HepG2 (cell line): Measurements from ENCODE around the gene PHAX. TPM values are rescaled to one million over a fixed set of nuclear protein-coding genes. Genes with fewer than 3 reads are reported as not detected.
A peak's percentile ranks its signal among the peaks of the same experiment; 100 is the strongest.

Experiments
- ATAC-seq: fragments of 200-7000 bp; cut with Tn5 transposase; 3 replicates; pipeline ENCODE4 v1.9.1; 2020; ENCODE audit warnings: mild to moderate bottlenecking, moderate library complexity
- Bru-seq: library from RNA; stranded (reverse); fragments of 400-500 nt; gene quantifications from one replicate; lab custom pipeline; 2021; lab: Mats Ljungman, UMichigan
- BruChase-seq, 2 experiments: library from RNA; stranded (reverse); fragments of 400-500 nt; gene quantifications; one replicate each; lab custom pipeline; 2021; lab: Mats Ljungman, UMichigan
- BruUV-seq: library from RNA; stranded (reverse); fragments of 400-500 nt; replicated peaks from 2 replicates; lab custom pipeline; 2021; lab: Mats Ljungman, UMichigan
- CTCF ChIA-PET: fragments of 300-600 bp; formaldehyde crosslinking; extraction: SDS; loops from one replicate; lab custom pipeline; 2021; ENCODE audit warnings: low total read pairs, inconsistent platforms, low intra/inter-chr PET ratio; lab: Yijun Ruan, JAX
- POLR2A ChIA-PET: fragments of 350-600 bp; sonication (Branson Sonifier 250); formaldehyde crosslinking; loops from one replicate; lab custom pipeline; 2020; ENCODE audit warnings: antibody characterized with exemption, inconsistent platforms; lab: Yijun Ruan, JAX
- DNase-seq: peaks from one replicate; pipeline ENCODE4 v3.0.0-alpha.2; 2015; ENCODE audit warnings: low spot score
- FAIRE-seq: peaks from 3 replicates; lab custom pipeline; 2011; peaks lifted over from hg19 to GRCh38; lab: Jason Lieb, UNC
- H2AFZ ChIP-seq: one replicate; pipeline ENCODE4 v1.6.1; 2011; ENCODE audit warnings: low read length, inconsistent platforms
- H3K27ac ChIP-seq: fragments of 300-600 bp; 3 replicates; pipeline ENCODE4 v1.8.0; 2011; ENCODE audit warnings: mixed run types, mild to moderate bottlenecking, mixed read lengths, low read length, inconsistent platforms; ENCODE audit not compliant: insufficient read depth; ENCODE audit errors: extremely low read length
- H3K27me3 ChIP-seq, 2 experiments: fragments of 200-600 bp in 1 of 2; 2 replicates in 1 of 2; 3 replicates in 1 of 2; pipeline versions ENCODE4 v1.6.0 to v1.8.0; 2011; ENCODE audit warnings: low read length in 2 of 2, mild to moderate bottlenecking in 2 of 2, moderate library complexity in 2 of 2, inconsistent platforms in 1 of 2; ENCODE audit not compliant: insufficient read depth in 2 of 2, control insufficient read depth in 1 of 2
- H3K36me3 ChIP-seq, 2 experiments: fragments of 200-600 bp in 1 of 2; replicated peaks in 1 of 2; 2 replicates in 1 of 2; 3 replicates in 1 of 2; pipeline versions ENCODE4 v1.5.1 to v1.8.0; 2011; ENCODE audit warnings: low read length in 2 of 2, inconsistent platforms in 1 of 2; ENCODE audit not compliant: insufficient read depth in 2 of 2, control insufficient read depth in 1 of 2
- H3K4me1 ChIP-seq: 2 replicates; pipeline ENCODE4 v1.5.1; 2012; ENCODE audit warnings: low read length, inconsistent platforms; ENCODE audit not compliant: insufficient read depth
- H3K4me2 ChIP-seq: 2 replicates; pipeline ENCODE4 v1.6.0; 2011; ENCODE audit warnings: low read depth, low read length, inconsistent platforms
- H3K4me3 ChIP-seq, 3 experiments: fragments of 200-600 bp in 1 of 3; sonication (generic), shearing (Covaris generic) in 1 of 3; replicated peaks in 1 of 3; 2 replicates each; pipeline ENCODE4 v1.5.1; 2011 to 2016; ENCODE audit warnings: low read length in 3 of 3, inconsistent platforms in 2 of 3, low read depth in 2 of 3, mild to moderate bottlenecking in 2 of 3, control low read depth in 1 of 3, mixed read lengths in 1 of 3; ENCODE audit not compliant: insufficient read depth in 1 of 3
- H3K79me2 ChIP-seq: one replicate; pipeline ENCODE4 v1.6.1; 2011; ENCODE audit warnings: low read length, inconsistent platforms; ENCODE audit not compliant: insufficient read depth
- H3K9ac ChIP-seq: 2 replicates; pipeline ENCODE4 v1.6.0; 2011; ENCODE audit warnings: mild to moderate bottlenecking, low read depth, low read length, inconsistent platforms; ENCODE audit not compliant: insufficient read depth
- H3K9me3 ChIP-seq: 2 replicates; pipeline ENCODE4 v1.5.1; 2012; ENCODE audit warnings: mild to moderate bottlenecking, low read length
- H4K20me1 ChIP-seq: 2 replicates; pipeline ENCODE4 v1.6.0; 2011; ENCODE audit warnings: inconsistent platforms, mild to moderate bottlenecking, low read length, moderate library complexity; ENCODE audit not compliant: insufficient read depth
- BRD4 ChIP-seq: sonication (generic); formaldehyde crosslinking; IDR thresholded peaks from 2 replicates; pipeline ENCODE4 v1.4.0; 2020; ENCODE audit warnings: missing genetic modification reagents
- SRSF9 ChIP-seq: fragments of 200-400 bp; formaldehyde crosslinking; IDR thresholded peaks from 2 replicates; pipeline ENCODE4 v1.6.1; 2018; ENCODE audit warnings: borderline replicate concordance, mild to moderate bottlenecking, low read depth, low read length; ENCODE audit not compliant: insufficient read depth, poor library complexity, severe bottlenecking
- ZNF598 ChIP-seq: sonication (generic); formaldehyde crosslinking; IDR thresholded peaks from 2 replicates; pipeline ENCODE4 v1.5.1; 2020; ENCODE audit warnings: mild to moderate bottlenecking, missing genetic modification reagents, borderline replicate concordance
- ZNF737 ChIP-seq: sonication (generic); formaldehyde crosslinking; IDR thresholded peaks from 2 replicates; pipeline ENCODE4 v1.5.0; 2020; ENCODE audit warnings: missing genetic modification reagents, mild to moderate bottlenecking, borderline replicate concordance
- WGBS: methylation state at CpG from one replicate; pipeline ENCODE4 v1.1.6; 2017; ENCODE audit warnings: low lambda C conversion rate; 5-methylcytosine and 5-hydroxymethylcytosine counted together
- in situ Hi-C: cut with HindIII; loops from 2 replicates; pipeline ENCODE4 v1.10.0; 2017; ENCODE audit warnings: low pct_unique_long_range_greater_than_20kb; ENCODE audit not compliant: extremely low pct_ligation_motif_present
- intact Hi-C: fragments of 100-400 bp; cut with micrococcal nuclease; formaldehyde crosslinking; loops from one replicate; pipeline ENCODE4 v1.10.0; 2022; ENCODE audit not compliant: unreplicated experiment
- long read RNA-seq, 2 experiments: library from RNA in 1 of 2; library from polyadenylated mRNA in 1 of 2; stranded (forward) in 1 of 2; unstranded in 1 of 2; transcript quantifications; one replicate each; pipeline ENCODE4 v2.0.0, GENCODE V29; 2019 to 2022
- polyA minus RNA-seq, 3 experiments: library from RNA; depleted of rRNA, polyadenylated mRNA; stranded (reverse); fragments of >200 nt; gene quantifications; 2 replicates each; pipeline ENCODE4 v1.2.3, GENCODE V29; 2011; ENCODE audit warnings: low replicate concordance in 1 of 3
- polyA plus RNA-seq, 8 experiments: library from polyadenylated mRNA; depleted of rRNA in 3 of 8; stranded (reverse) in 7 of 8; unstranded in 1 of 8; fragments of >200 nt; fragmentation: Illumina TruSeq in 4 of 8; extraction: Trizol in 4 of 8; gene quantifications; 2 replicates each; pipeline versions ENCODE4 v1.2.1 to v1.2.3, GENCODE V29; 2011 to 2016; ENCODE audit warnings: low read depth in 4 of 8, missing spikeins in 1 of 8, mixed read lengths in 1 of 8; ENCODE audit not compliant: insufficient read depth in 1 of 8
- total RNA-seq, 5 experiments: library from RNA; depleted of rRNA; stranded (reverse); fragments of >200 nt; fragmentation: Illumina TruSeq; extraction: Trizol; gene quantifications; 2 replicates each; pipeline ENCODE4 v1.2.3, GENCODE V29; 2016; ENCODE audit warnings: low read depth in 1 of 5
- TF ChIP-seq, protein P1 (sequence below): sonication (generic); formaldehyde crosslinking; IDR thresholded peaks from 2 replicates; pipeline ENCODE4 v1.8.1; 2022; ENCODE audit warnings: low read depth, mild to moderate bottlenecking, missing genetic modification reagents
- TF ChIP-seq, protein P2 (sequence below): sonication (generic); formaldehyde crosslinking; IDR thresholded peaks from 2 replicates; pipeline ENCODE4 v1.5.1; 2020; ENCODE audit warnings: mild to moderate bottlenecking, missing genetic modification reagents, moderate library complexity

PHAX gene, protein sequence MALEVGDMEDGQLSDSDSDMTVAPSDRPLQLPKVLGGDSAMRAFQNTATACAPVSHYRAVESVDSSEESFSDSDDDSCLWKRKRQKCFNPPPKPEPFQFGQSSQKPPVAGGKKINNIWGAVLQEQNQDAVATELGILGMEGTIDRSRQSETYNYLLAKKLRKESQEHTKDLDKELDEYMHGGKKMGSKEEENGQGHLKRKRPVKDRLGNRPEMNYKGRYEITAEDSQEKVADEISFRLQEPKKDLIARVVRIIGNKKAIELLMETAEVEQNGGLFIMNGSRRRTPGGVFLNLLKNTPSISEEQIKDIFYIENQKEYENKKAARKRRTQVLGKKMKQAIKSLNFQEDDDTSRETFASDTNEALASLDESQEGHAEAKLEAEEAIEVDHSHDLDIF
- total RNA-seq (2016; rRNA removed; fragmentation: Illumina TruSeq; extraction: Trizol), result 59.7 and 95.0 TPM in 2 replicates
- total RNA-seq (2016; cell fraction: cytosol; rRNA removed; fragmentation: Illumina TruSeq; extraction: Trizol; ENCODE audit: low read depth), result 21.2 and 23.9 TPM in 2 replicates
- 60.0 and 92.4 TPM in 2 replicates for total RNA-seq (2016; cell fraction: insoluble cytoplasmic fraction; rRNA removed; fragmentation: Illumina TruSeq; extraction: Trizol)
- 13.8 and 20.4 TPM in 2 replicates for total RNA-seq (2016; cell fraction: membrane; rRNA removed; fragmentation: Illumina TruSeq; extraction: Trizol)
- total RNA-seq (2016; cell fraction: nucleus; rRNA removed; fragmentation: Illumina TruSeq; extraction: Trizol), result 28.1 and 28.5 TPM in 2 replicates
- 14.5 and 20.0 TPM in 2 replicates for polyA plus RNA-seq (2011; rRNA removed)
- 23.7 and 29.5 TPM in 2 replicates for polyA plus RNA-seq (2011; cell fraction: cytosol; rRNA removed)
- 8.2 and 8.9 TPM in 2 replicates for polyA plus RNA-seq (2011; cell fraction: nucleus; rRNA removed)
- 25.3 and 30.2 TPM in 2 replicates for polyA plus RNA-seq (2012)
- polyA plus RNA-seq (2016; cell fraction: cytosol; fragmentation: Illumina TruSeq; extraction: Trizol; ENCODE audit: low read depth), result 5.2 and 7.4 TPM in 2 replicates
- polyA plus RNA-seq (2016; cell fraction: insoluble cytoplasmic fraction; fragmentation: Illumina TruSeq; extraction: Trizol; ENCODE audit: low read depth), result 79.7 and 90.7 TPM in 2 replicates
- 9.3 and 9.5 TPM in 2 replicates for polyA plus RNA-seq (2016; cell fraction: membrane; fragmentation: Illumina TruSeq; extraction: Trizol; ENCODE audit: low read depth)
- polyA plus RNA-seq (2016; cell fraction: nucleus; fragmentation: Illumina TruSeq; extraction: Trizol; ENCODE audit: insufficient read depth, low read depth), result 25.9 and 30.7 TPM in 2 replicates
- 13.5 and 35.0 TPM in 2 replicates for polyA minus RNA-seq (2011; rRNA and poly(A)+ RNA removed; ENCODE audit: low replicate concordance)
- polyA minus RNA-seq (2011; cell fraction: cytosol; rRNA and poly(A)+ RNA removed), result 14.5 and 19.1 TPM in 2 replicates
- polyA minus RNA-seq (2011; cell fraction: nucleus; rRNA and poly(A)+ RNA removed), result 21.5 and 28.7 TPM in 2 replicates
- Bru-seq, nascent RNA, result percentile 79 among the genes with signal in this experiment
- BruChase-seq, experiment 1, labeled RNA remaining after a 6-hour chase, result percentile 77 among the genes with signal in this experiment
- percentile 80 among the genes with signal in this experiment for BruChase-seq, experiment 2, labeled RNA remaining after a 2-hour chase
- long read RNA-seq, experiment 1, full-length matches to known transcripts, result 26 of 44 reads
- long read RNA-seq, experiment 1, partial matches to known transcripts, result 16 of 44 reads
- long read RNA-seq, experiment 1, other reads (novel, unspliced or antisense), result 2 of 44 reads
- long read RNA-seq, experiment 2, full-length matches to known transcripts, result 16 of 30 reads
- long read RNA-seq, experiment 2, partial matches to known transcripts, result 4 of 30 reads
- long read RNA-seq, experiment 2, other reads (novel, unspliced or antisense), result 10 of 30 reads

DNA sequence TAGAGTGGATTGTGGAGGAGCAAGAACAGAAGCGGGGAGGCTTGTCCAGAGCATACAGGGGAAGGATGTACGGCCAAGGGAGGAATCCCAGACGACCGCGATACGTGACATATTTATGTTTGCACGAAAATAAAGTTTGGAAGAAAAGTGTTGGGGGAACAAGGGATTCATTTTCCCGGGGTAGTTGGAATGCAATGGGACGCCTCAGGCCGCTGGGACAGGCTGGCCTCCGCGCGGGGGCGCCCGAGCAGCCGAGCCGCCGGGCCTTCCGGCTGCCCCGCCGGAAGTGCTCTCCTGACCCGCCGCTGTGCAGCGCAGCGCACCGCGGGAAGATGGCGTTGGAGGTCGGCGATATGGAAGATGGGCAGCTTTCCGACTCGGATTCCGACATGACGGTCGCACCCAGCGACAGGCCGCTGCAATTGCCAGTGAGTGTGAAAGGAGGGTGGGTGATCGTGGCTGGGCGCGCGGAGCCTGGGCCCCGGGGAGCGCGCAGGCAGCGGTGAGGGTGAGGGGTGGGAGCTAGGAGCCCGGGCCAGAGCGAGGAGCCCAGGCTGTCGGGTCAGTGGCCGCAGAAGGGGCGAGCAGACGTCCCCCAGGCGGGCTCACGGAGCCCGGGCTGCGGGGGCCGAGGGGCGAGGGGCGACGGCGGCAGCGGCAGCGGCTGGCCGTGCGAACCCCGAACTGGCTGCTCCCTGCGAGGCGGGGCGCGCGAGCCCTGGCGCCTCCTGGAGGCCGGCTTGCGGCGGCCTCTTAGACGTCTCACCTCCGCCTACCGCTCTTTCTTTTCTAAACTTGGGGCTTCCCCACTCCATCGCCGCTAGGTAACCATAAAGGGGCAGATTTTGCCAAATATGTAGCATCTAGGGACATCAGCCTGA lies at the start of gene PHAX:
Gene PHAX, plus strand, starts transcription at position 317 of the 881 bp plus-strand sequence. Its CDS starts 16 bp downstream, at position 333.
- Histone ChIP-seq H4K20me1 (0 out of 2 replicates have a peak, but pooled peaks cover 3% of the 10 kb centered on the region), H3K9ac (peak within 1 kb of the TSS; percentile 79), H3K79me2 (peaks cover 41% of the 10 kb centered on the region), H3K27me3 (no peaks in the 10 kb centered on the region; a peak in 1 of 5 replicates), H3K4me3 (peak within 1 kb of the TSS; percentile 85 to 96 (median 91)), H3K9me3 (no peaks in the 10 kb centered on the region), H3K27ac (peak within 1 kb of the TSS; percentile 66), H3K4me1 (peaks cover 50% of the 10 kb centered on the region), H3K36me3 (peaks cover 1 to 17% of the 10 kb centered on the region in 2 experiments), H2AFZ (peak within 1 kb of the TSS; percentile 84), H3K4me2 (peak within 1 kb of the TSS; percentile 85)
- peak; percentile 60 for DNase-seq
- intact Hi-C loops, result loop anchor here (1.0 to 2.0 kb wide), 2 partner anchors 48 to 262 kb away; no protein-coding TSS in a partner anchor
- TSS peak; percentile 61 for BruUV-seq
- in situ Hi-C loops, result no loop called here
- peak; percentile 26 for FAIRE-seq
- peak; percentile 98 for ATAC-seq
- CTCF ChIA-PET, result interaction anchor here (1.3 kb wide), 1 partner anchor 57 kb away, joined by 4 read pairs; no protein-coding TSS in a partner anchor
- POLR2A ChIA-PET, result interaction anchor here (1.0 to 2.0 kb wide), 5 partner anchors 9 to 177 kb away, joined by 3 to 11 read pairs (median 4); partner anchors contain the start of gene LMNB1
- under 1% methylated on average over 47 of the region's 79 CpGs for WGBS
- peak; percentile 86; the same call in 1 of the 2 replicates for TF ChIP-seq BRD4 (CRISPR knock-in tag)
- TF ChIP-seq, protein P1, sequence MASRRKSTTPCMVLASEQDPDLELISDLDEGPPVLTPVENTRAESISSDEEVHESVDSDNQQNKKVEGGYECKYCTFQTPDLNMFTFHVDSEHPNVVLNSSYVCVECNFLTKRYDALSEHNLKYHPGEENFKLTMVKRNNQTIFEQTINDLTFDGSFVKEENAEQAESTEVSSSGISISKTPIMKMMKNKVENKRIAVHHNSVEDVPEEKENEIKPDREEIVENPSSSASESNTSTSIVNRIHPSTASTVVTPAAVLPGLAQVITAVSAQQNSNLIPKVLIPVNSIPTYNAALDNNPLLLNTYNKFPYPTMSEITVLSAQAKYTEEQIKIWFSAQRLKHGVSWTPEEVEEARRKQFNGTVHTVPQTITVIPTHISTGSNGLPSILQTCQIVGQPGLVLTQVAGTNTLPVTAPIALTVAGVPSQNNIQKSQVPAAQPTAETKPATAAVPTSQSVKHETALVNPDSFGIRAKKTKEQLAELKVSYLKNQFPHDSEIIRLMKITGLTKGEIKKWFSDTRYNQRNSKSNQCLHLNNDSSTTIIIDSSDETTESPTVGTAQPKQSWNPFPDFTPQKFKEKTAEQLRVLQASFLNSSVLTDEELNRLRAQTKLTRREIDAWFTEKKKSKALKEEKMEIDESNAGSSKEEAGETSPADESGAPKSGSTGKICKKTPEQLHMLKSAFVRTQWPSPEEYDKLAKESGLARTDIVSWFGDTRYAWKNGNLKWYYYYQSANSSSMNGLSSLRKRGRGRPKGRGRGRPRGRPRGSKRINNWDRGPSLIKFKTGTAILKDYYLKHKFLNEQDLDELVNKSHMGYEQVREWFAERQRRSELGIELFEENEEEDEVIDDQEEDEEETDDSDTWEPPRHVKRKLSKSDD (CRISPR knock-in tag), result peak; percentile 66; the same call in 1 of the 2 replicates
- TF ChIP-seq ZNF598 (CRISPR knock-in tag), result no peak
- TF ChIP-seq, protein P2, sequence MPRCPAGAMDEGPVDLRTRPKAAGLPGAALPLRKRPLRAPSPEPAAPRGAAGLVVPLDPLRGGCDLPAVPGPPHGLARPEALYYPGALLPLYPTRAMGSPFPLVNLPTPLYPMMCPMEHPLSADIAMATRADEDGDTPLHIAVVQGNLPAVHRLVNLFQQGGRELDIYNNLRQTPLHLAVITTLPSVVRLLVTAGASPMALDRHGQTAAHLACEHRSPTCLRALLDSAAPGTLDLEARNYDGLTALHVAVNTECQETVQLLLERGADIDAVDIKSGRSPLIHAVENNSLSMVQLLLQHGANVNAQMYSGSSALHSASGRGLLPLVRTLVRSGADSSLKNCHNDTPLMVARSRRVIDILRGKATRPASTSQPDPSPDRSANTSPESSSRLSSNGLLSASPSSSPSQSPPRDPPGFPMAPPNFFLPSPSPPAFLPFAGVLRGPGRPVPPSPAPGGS (CRISPR knock-in tag), result peak; percentile 52; the same call in 1 of the 2 replicates
- no peak for TF ChIP-seq ZNF737 (CRISPR knock-in tag)
- no peak for TF ChIP-seq SRSF9
